Body of pancreas (tissue), 4 donors: Measurements from ENCODE around the gene TMC7.
"Not testable (repeated sequence)": the region's sequence is repeated elsewhere in the genome, so short reads cannot be mapped to it uniquely, and the experiment has no call there.

ENCODE experiments used
- CTCF ChIP-seq, 7 experiments: fragments of 450-650 bp in 4 of 7; fragments of 200-600 bp in 3 of 7; sonication (generic) in 3 of 7; IDR thresholded peaks; one replicate each; pipeline ENCODE4 v1.5.1; 2016 to 2019; ENCODE audit warnings: antibody characterized with exemption in 7 of 7
- POLR2A ChIP-seq, 3 donors: fragments of 450-650 bp; IDR thresholded peaks; one replicate each; pipeline ENCODE4 v1.6.1; 2016; ENCODE audit warnings: antibody characterized with exemption in 3 of 3, mild to moderate bottlenecking in 2 of 3

- TF ChIP-seq CTCF, POLR2A (IDR thresholded peaks at IDR 0.05): not testable (repeated sequence)
Measured at GRCh38 chr16:18993531-18993930, 9.8 kb downstream of the TMC7 start.
